ENCODE measurements around the gene FDX2. TPM values are rescaled to one million over a fixed set of nuclear protein-coding genes. Genes with fewer than 3 reads are reported as not detected.

The FDX2 gene
- total RNA-seq, 1 experiment from 2014 or later = 18.9 TPM

GRCh38 chr19:10290357-10290875, 25.4 kb downstream of the FDX2 start:
- Mint-ChIP-seq H3K4me1 (ENCODE audit: low read depth, unreplicated experiment) (peaks cover 15% of the 10 kb centered on the region), H3K36me3 (ENCODE audit: insufficient read depth, unreplicated experiment) (peaks cover 49% of the 10 kb centered on the region), H3K27me3 (ENCODE audit: unreplicated experiment) (peaks cover 30% of the 10 kb centered on the region), H3K4me3 (ENCODE audit: low read depth, unreplicated experiment) (peak overlapping the region; percentile 59), H3K9me3 (ENCODE audit: low read depth, unreplicated experiment) (no peaks in the 10 kb centered on the region), H3K27ac (ENCODE audit: unreplicated experiment) (no peak overlapping the region)
- DNase-seq = no peak
- intact Hi-C loops (cut with micrococcal nuclease; ENCODE audit: unreplicated experiment) = no loop called here
- CTCF ChIA-PET = no interaction called here
- no TSS peak for BruUV-seq (replicated peaks)
- TF ChIP-seq CTCF (IDR thresholded peaks at IDR 0.05; ENCODE audit: unreplicated experiment) = no peak

DNA sequence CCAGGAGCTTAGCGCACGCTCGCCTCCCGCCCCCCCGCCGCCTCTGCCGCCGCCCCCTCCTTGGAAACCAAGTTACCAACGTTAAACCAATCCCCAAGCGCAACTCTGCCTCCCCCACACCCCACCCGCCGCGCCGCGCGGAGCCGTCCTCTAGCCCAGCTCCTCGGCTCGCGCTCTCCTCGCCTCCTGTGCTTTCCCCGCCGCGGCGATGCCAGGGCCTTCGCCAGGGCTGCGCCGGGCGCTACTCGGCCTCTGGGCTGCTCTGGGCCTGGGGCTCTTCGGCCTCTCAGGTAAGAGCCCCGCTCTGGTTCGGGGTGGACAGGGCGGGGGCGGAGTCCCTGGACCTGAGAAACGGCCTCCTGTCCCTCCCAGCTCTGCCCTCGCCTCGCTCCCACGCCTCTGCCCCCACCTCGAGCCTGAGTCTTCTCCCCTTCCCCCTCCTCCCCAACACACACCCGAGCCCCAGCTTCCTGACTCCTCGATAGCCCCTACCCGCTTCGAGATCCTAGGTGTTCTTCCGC, 25.9 kb downstream of the FDX2 start, which contains the start of gene ICAM5:
Gene ICAM5 (plus strand): TSS at position 117 of the 521 bp plus-strand sequence. CDS start 92 bp downstream, at position 209.
- no peaks in the 10 kb centered on the region for H3K9me3 Mint-ChIP-seq (ENCODE audit: low read depth, unreplicated experiment)
- peak within 1 kb of the TSS; percentile 59 for H3K4me3 Mint-ChIP-seq (ENCODE audit: low read depth, unreplicated experiment)
- CTCF ChIA-PET = interaction anchor here (1.0 to 1.2 kb wide), 3 partner anchors 10 to 99 kb away, joined by 3 to 5 read pairs (median 3); no protein-coding TSS in a partner anchor
- H3K27ac Mint-ChIP-seq (ENCODE audit: unreplicated experiment) = peak within 1 kb of the TSS; percentile 77
- H3K27me3 Mint-ChIP-seq (ENCODE audit: unreplicated experiment) = peaks cover 30% of the 10 kb centered on the region
- H3K4me1 Mint-ChIP-seq (ENCODE audit: low read depth, unreplicated experiment) = peaks cover 15% of the 10 kb centered on the region
- no TSS peak for BruUV-seq (replicated peaks)
- DNase-seq = no peak
- intact Hi-C loops (cut with micrococcal nuclease; ENCODE audit: unreplicated experiment) = no loop called here
- no peak for TF ChIP-seq CTCF (IDR thresholded peaks at IDR 0.05; ENCODE audit: unreplicated experiment)
- peaks cover 52% of the 10 kb centered on the region for H3K36me3 Mint-ChIP-seq (ENCODE audit: insufficient read depth, unreplicated experiment)

DNA sequence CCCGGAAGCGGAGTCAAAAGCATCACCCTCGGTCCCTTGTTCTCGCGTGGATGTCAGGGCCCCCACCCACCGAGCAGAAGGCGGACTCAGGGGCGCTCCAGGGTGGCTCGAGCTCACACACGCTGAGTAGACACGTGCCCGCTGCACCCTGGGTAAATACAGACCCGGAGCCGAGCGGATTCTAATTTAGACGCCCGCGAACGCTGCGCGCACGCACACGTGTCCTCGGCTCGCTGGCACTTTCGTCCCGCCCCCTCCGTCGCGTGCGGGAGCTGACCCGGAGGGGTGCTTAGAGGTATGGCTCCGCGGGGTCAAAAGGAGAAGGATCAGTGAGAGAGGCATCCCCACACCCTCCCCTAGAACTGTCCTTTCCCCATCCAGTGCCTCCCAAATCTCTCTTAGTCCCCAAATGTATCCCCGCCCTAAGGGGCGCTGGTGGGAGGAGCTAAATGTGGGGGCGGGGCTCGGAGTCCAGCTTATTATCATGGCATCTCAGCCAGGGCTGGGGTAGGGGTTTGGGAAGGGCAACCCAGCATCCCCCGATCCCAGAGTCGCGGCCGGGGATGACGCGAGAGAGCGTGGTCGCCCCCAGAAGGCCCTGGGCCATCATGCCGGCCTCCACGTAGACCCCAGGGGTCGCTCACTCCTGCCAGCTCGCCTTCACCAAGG, 26.5 kb downstream of the FDX2 start:
- intact Hi-C loops (cut with micrococcal nuclease; ENCODE audit: unreplicated experiment) = no loop called here
- Mint-ChIP-seq H3K27ac (ENCODE audit: unreplicated experiment) (peak overlapping the region; percentile 77), H3K4me1 (ENCODE audit: low read depth, unreplicated experiment) (peaks cover 15% of the 10 kb centered on the region), H3K4me3 (ENCODE audit: low read depth, unreplicated experiment) (peak overlapping the region; percentile 59), H3K36me3 (ENCODE audit: insufficient read depth, unreplicated experiment) (peaks cover 52% of the 10 kb centered on the region), H3K27me3 (ENCODE audit: unreplicated experiment) (peaks cover 30% of the 10 kb centered on the region), H3K9me3 (ENCODE audit: low read depth, unreplicated experiment) (no peaks in the 10 kb centered on the region)
- CTCF ChIA-PET = interaction anchor here (1.0 to 1.2 kb wide), 3 partner anchors 11 to 99 kb away, joined by 3 to 5 read pairs (median 3); no protein-coding TSS in a partner anchor
- no peak for TF ChIP-seq CTCF (IDR thresholded peaks at IDR 0.05; ENCODE audit: unreplicated experiment)
- no TSS peak for BruUV-seq (replicated peaks)
- DNase-seq = no peak

GRCh38 chr19:10288662-10289166, 27.1 kb downstream of the FDX2 start:
- H3K36me3 Mint-ChIP-seq (ENCODE audit: insufficient read depth, unreplicated experiment) = peaks cover 55% of the 10 kb centered on the region
- intact Hi-C loops (cut with micrococcal nuclease; ENCODE audit: unreplicated experiment) = no loop called here
- H3K27ac Mint-ChIP-seq (ENCODE audit: unreplicated experiment) = peak overlapping the region; percentile 77
- H3K4me1 Mint-ChIP-seq (ENCODE audit: low read depth, unreplicated experiment) = peaks cover 15% of the 10 kb centered on the region
- H3K9me3 Mint-ChIP-seq (ENCODE audit: low read depth, unreplicated experiment) = no peaks in the 10 kb centered on the region
- BruUV-seq (replicated peaks) = no TSS peak
- H3K27me3 Mint-ChIP-seq (ENCODE audit: unreplicated experiment) = peaks cover 29% of the 10 kb centered on the region
- peak overlapping the region; percentile 59 for H3K4me3 Mint-ChIP-seq (ENCODE audit: low read depth, unreplicated experiment)
- CTCF ChIA-PET = interaction anchor here (1.0 to 1.2 kb wide), 3 partner anchors 11 to 100 kb away, joined by 3 to 5 read pairs (median 3); no protein-coding TSS in a partner anchor
- no peak for TF ChIP-seq CTCF (IDR thresholded peaks at IDR 0.05; ENCODE audit: unreplicated experiment)
- peak; percentile 55 for DNase-seq

All from Calu3 (cell line).